K562 (cell line): Measurements from ENCODE around the gene SERPINA1. TPM values are rescaled to one million over a fixed set of nuclear protein-coding genes. Genes with fewer than 3 reads are reported as not detected.
"Not testable (repeated sequence)": the region's sequence is repeated elsewhere in the genome, so short reads cannot be mapped to it uniquely, and the experiment has no call there.

Source experiments
- ATAC-seq: fragments of 200-7000 bp; cut with Tn5 transposase; 3 replicates; pipeline ENCODE4 v1.9.1; 2020; ENCODE audit warnings: moderate library complexity
- BruUV-seq: library from RNA; stranded (reverse); fragments of 400-500 nt; replicated peaks from 2 replicates; lab custom pipeline; 2021; lab: Mats Ljungman, UMichigan
- CTCF ChIA-PET: fragments of 300-600 bp; formaldehyde crosslinking; extraction: SDS; loops from one replicate; lab custom pipeline; 2021; ENCODE audit warnings: low intra/inter-chr PET ratio; lab: Yijun Ruan, JAX
- POLR2A ChIA-PET: fragments of 300-600, 350-650 bp; sonication (Branson Sonifier 250); formaldehyde crosslinking; extraction: SDS; loops from one replicate; lab custom pipeline; 2021; ENCODE audit warnings: antibody characterized with exemption, inconsistent platforms; lab: Yijun Ruan, JAX
- DNase-seq, 4 experiments: peaks; one replicate each; pipeline versions ENCODE4 v3.0.0 to v3.0.0-alpha.2; 2011 to 2018; ENCODE audit warnings: low spot score in 3 of 4, mixed read lengths in 3 of 4; ENCODE audit errors: extremely low read depth in 1 of 4
- FAIRE-seq: peaks from 2 replicates; lab custom pipeline; 2011; peaks lifted over from hg19 to GRCh38; lab: Jason Lieb, UNC
- H2AFZ ChIP-seq: 2 replicates; pipeline ENCODE4 v1.6.0; 2011; ENCODE audit warnings: low read depth, low read length, control low read depth, inconsistent platforms
- H3K27ac ChIP-seq: fragments of 200-600 bp; 3 replicates; pipeline ENCODE4 v1.8.0; 2011; ENCODE audit warnings: low read depth, mild to moderate bottlenecking, control low read depth, inconsistent platforms, low read length, moderate library complexity, mixed read lengths; ENCODE audit errors: extremely low read depth
- H3K27me3 ChIP-seq, 2 experiments: fragments of 300-600 bp in 1 of 2; 2 replicates in 1 of 2; 3 replicates in 1 of 2; pipeline versions ENCODE4 v1.6.0 to v1.8.0; 2011; ENCODE audit warnings: inconsistent platforms in 2 of 2, low read length in 2 of 2, mild to moderate bottlenecking in 1 of 2, mixed read lengths in 1 of 2, moderate library complexity in 1 of 2; ENCODE audit not compliant: control insufficient read depth in 2 of 2, insufficient read depth in 2 of 2
- H3K36me3 ChIP-seq: fragments of 300-600 bp; 3 replicates; pipeline ENCODE4 v1.8.0; 2011; ENCODE audit warnings: mild to moderate bottlenecking, low read length, inconsistent platforms; ENCODE audit not compliant: control insufficient read depth, insufficient read depth
- H3K4me1 ChIP-seq, 2 experiments: fragments of 200-600 bp in 1 of 2; replicated peaks in 1 of 2; 2 replicates in 1 of 2; 3 replicates in 1 of 2; pipeline versions ENCODE4 v1.5.1 to v1.8.0; 2011; ENCODE audit warnings: inconsistent platforms in 2 of 2, low read length in 2 of 2, mild to moderate bottlenecking in 1 of 2, mixed read lengths in 1 of 2, moderate library complexity in 1 of 2; ENCODE audit not compliant: control insufficient read depth in 2 of 2, insufficient read depth in 2 of 2
- H3K4me2 ChIP-seq: 2 replicates; pipeline ENCODE4 v1.6.1; 2011; ENCODE audit warnings: low read length, control low read depth, inconsistent platforms, mixed read lengths; ENCODE audit not compliant: insufficient read depth
- H3K4me3 ChIP-seq: fragments of 200-600 bp; sonication (generic), shearing (Covaris generic); 2 replicates; pipeline ENCODE4 v1.5.1; 2016; ENCODE audit warnings: control low read depth, inconsistent platforms
- H3K79me2 ChIP-seq: fragments of 200-600 bp; 3 replicates; pipeline ENCODE4 v1.8.0; 2011; ENCODE audit warnings: low read length, inconsistent platforms; ENCODE audit not compliant: control insufficient read depth, insufficient read depth
- H3K9ac ChIP-seq, 2 experiments: 2 replicates each; pipeline versions ENCODE4 v1.6.0 to v1.6.1; 2011; ENCODE audit warnings: low read depth in 2 of 2, low read length in 2 of 2, control low read depth in 1 of 2, inconsistent platforms in 1 of 2, mild to moderate bottlenecking in 1 of 2, mixed read lengths in 1 of 2; ENCODE audit not compliant: insufficient read depth in 1 of 2
- H3K9me1 ChIP-seq: one replicate; pipeline ENCODE4 v1.6.0; 2011; ENCODE audit warnings: inconsistent platforms, mild to moderate bottlenecking, low read length, moderate library complexity; ENCODE audit not compliant: control insufficient read depth, insufficient read depth
- H3K9me3 ChIP-seq: replicated peaks from 2 replicates; pipeline ENCODE4 v1.5.1; 2011; ENCODE audit warnings: low read depth, low read length, inconsistent platforms; ENCODE audit not compliant: control insufficient read depth, insufficient read depth
- H4K20me1 ChIP-seq: replicated peaks from 2 replicates; pipeline ENCODE4 v1.6.1; 2011; ENCODE audit warnings: low read length, inconsistent platforms, mixed read lengths; ENCODE audit not compliant: control insufficient read depth, insufficient read depth
- ELF1 ChIP-seq: fragments of 200-800 bp; sonication (Bioruptor generic); IDR thresholded peaks from 2 replicates; pipeline ENCODE4 v1.6.1; 2016; ENCODE audit warnings: missing genetic modification characterization, missing compliant biosample characterization
- ZNF197 ChIP-seq: fragments of 200-800 bp; sonication (Bioruptor generic); IDR thresholded peaks from 2 replicates; pipeline ENCODE4 v1.6.1; 2016; ENCODE audit warnings: low read depth, missing genetic modification characterization, missing compliant biosample characterization
- WGBS: fragments of 100-300 bp; shearing (Covaris generic); methylation state at CpG from one replicate; pipeline ENCODE4 v1.1.6; 2016; ENCODE audit warnings: low coverage, mixed read lengths; ENCODE audit not compliant: insufficient coverage; ENCODE audit errors: missing lambda C conversion rate; 5-methylcytosine and 5-hydroxymethylcytosine counted together
- in situ Hi-C: fragments of 300-500 bp; cut with MboI; formaldehyde crosslinking; loops from 4 replicates; pipeline ENCODE4 v1.15.0; 2018; ENCODE audit warnings: inconsistent platforms, mixed read lengths
- intact Hi-C: fragments of 100-400 bp; cut with micrococcal nuclease; formaldehyde crosslinking; loops from 2 replicates; pipeline ENCODE4 v1.14.2; 2022
- polyA plus RNA-seq, 8 experiments: library from polyadenylated mRNA; depleted of rRNA in 4 of 8; stranded (reverse) in 5 of 8; unstranded in 3 of 8; fragments of >200 nt; fragmentation: Nextera tagmentation in 2 of 8; fragmentation: Illumina TruSeq in 1 of 8; extraction: Ambion mirVana in 2 of 8; extraction: Trizol in 1 of 8; gene quantifications; 2 replicates each; pipeline versions ENCODE4 v1.2.1 to v1.2.3, GENCODE V29; 2011 to 2014; ENCODE audit warnings: inconsistent platforms in 1 of 8, missing spikeins in 1 of 8
- total RNA-seq, 7 experiments: library from RNA; depleted of rRNA in 6 of 7; stranded (reverse); fragments of >200 nt in 6 of 7; fragmentation: Illumina TruSeq in 2 of 7; extraction: Trizol in 2 of 7; gene quantifications; 2 replicates each; pipeline versions ENCODE4 v1.2.1 to v1.2.3, GENCODE V29; 2011 to 2021; ENCODE audit warnings: low replicate concordance in 1 of 7

SERPINA1 gene
- total and polyA plus RNA-seq, 9 of the 15 experiments (the other 6 are each of a cell fraction or from before 2014, with no cell fraction given): 4.1 TPM; not detected in 8

DNA sequence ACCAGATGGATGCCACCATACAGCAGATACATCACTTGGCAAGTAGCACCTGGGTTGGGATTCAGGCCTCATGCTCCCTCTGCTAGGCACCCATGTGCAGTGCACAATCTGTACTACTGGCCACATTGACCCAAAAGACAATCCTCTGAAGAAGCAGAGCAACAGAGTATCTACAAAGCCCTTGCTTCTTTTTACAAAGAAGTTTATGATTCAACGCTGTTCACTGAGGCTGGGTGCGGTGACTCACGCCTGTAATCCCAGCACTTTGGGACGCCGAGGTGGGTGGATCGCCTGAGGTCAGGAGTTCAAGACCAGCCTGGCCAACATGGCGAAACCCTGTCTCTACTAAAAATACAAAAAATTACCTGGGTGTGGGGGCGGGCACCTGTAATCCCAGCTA lies 34.2 kb downstream of the SERPINA1 start:
- H3K4me3 ChIP-seq, H3K9ac ChIP-seq, in situ Hi-C loops, H3K79me2 ChIP-seq, H3K27me3 ChIP-seq, intact Hi-C loops, POLR2A ChIA-PET, BruUV-seq, H3K4me2 ChIP-seq, H4K20me1 ChIP-seq, H3K27ac ChIP-seq, FAIRE-seq, H3K4me1 ChIP-seq, H3K36me3 ChIP-seq, DNase-seq, H3K9me1 ChIP-seq, H3K9me3 ChIP-seq, CTCF ChIA-PET, H2AFZ ChIP-seq, ATAC-seq: not testable (repeated sequence)
- WGBS: 0% methylated on average over 8 of the region's 8 CpGs

DNA sequence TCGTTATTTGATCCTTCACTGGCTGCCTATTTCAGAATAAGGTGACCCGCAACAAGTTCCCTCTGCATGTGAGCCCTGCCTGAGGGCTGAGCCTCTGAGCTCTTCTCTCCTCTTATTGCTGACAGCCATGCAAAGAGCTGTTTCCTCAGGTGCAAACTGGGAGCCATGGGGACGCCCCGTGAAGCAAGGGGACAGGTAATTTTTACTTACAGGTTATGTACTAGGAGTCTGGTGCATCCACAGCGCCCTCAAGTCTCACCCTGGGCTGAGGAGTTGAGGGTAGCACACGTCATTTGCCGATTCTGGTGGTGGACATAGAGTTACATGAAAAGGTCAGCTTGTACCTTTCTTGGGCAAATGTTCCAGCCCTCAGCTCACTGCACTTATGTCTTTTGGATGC lies 39.1 kb downstream of the SERPINA1 start:
- in situ Hi-C loops: no loop called here
- DNase-seq (no peak), FAIRE-seq (no peak), ATAC-seq (no peak)
- intact Hi-C loops: no loop called here
- no TSS peak for BruUV-seq
- ChIA-PET CTCF (no interaction called here), POLR2A (no interaction called here)
- no peak for TF ChIP-seq ZNF197 (CRISPR knock-in tag)
- TF ChIP-seq ELF1 (tag): no peak
- Histone ChIP-seq H3K27ac (no peak overlapping the region), H3K4me1 (no peaks in the 10 kb centered on the region), H4K20me1 (no peaks in the 10 kb centered on the region), H3K79me2 (no peaks in the 10 kb centered on the region), H2AFZ (no peak overlapping the region), H3K4me2 (no peak overlapping the region), H3K36me3 (no peaks in the 10 kb centered on the region), H3K9me3 (no peaks in the 10 kb centered on the region), H3K4me3 (no peak overlapping the region), H3K9me1 (no peaks in the 10 kb centered on the region), H3K9ac (no peak overlapping the region), H3K27me3 (no peaks in the 10 kb centered on the region; a peak in 1 of 5 replicates)
- WGBS: 2% methylated on average over 7 of the region's 7 CpGs
